RWPE1 (cell line): ENCODE results near the gene HDLBP.

ENCODE experiments used
- CTCF ChIA-PET: fragments of 350-600 bp; sonication (Branson Sonifier 250); formaldehyde crosslinking; extraction: SDS; loops from one replicate; lab custom pipeline; 2021; lab: Yijun Ruan, JAX
- POLR2A ChIA-PET: fragments of 400-600 bp; formaldehyde crosslinking; extraction: SDS; loops from one replicate; lab custom pipeline; 2020; ENCODE audit warnings: antibody characterized with exemption; ENCODE audit not compliant: low non-redundant PET; lab: Yijun Ruan, JAX
- DNase-seq: peaks from one replicate; pipeline ENCODE4 v3.0.0; 2012; ENCODE audit warnings: low spot score
- H3K27ac ChIP-seq: fragments of 450-650 bp; 2 replicates; pipeline ENCODE4 v1.5.1; 2017
- CTCF ChIP-seq: fragments of 450-650 bp; conservative IDR thresholded peaks from 2 replicates; pipeline ENCODE4 v1.5.1; 2017; ENCODE audit warnings: low read depth, mild to moderate bottlenecking

HDLBP gene

DNA sequence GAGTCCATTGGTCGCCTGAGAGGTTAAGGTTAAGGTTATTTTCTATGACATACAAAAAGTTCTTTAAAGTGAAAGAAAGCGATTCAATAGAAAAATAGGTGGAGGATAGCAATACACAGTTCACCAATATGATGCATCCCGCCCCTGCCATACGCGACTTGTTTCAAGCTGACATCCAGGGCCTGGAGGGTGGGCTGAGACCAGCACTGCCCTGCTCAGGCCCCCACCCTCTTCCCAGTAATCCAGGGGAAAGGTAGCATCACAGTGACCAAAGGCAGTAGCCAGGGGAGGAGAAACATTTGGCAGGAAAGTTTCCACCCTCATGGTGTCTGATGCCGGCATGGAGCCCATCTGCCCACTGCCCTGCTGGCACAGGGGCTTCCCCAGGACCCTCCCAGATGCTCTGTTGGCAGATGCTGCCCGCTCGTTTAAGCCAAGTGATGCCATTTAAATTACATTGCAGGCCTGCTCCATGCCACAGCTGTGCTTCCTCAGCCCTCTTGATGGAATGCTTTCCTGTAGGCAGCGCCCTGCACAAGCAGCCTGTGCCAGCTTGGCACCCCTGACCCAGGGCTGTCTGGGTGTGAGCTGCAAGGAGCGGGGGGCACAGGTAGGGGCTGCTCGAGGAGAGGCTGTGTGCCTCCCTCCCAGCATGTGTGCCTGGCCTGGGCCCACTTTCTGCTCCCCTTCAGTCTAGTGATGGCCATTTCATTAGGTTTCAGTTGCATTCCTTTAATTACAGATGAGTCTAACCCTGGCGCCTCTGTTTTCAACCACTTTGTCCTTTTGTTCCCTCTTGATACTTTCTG is 137.7 kb downstream of the HDLBP start:
- DNase-seq = no peak
- CTCF ChIA-PET = interaction anchor here (0.5 kb wide), 1 partner anchor 38 kb away, joined by 3 read pairs; no protein-coding TSS in a partner anchor
- POLR2A ChIA-PET = no interaction called here

More for the DNA sequence above, 137.7 kb downstream of the HDLBP start:
- no peak for TF ChIP-seq CTCF
- no peak overlapping the region for H3K27ac ChIP-seq
